MCF 10A (cell line): ENCODE results near the gene DOK6. TPM values are rescaled to one million over a fixed set of nuclear protein-coding genes. Genes with fewer than 3 reads are reported as not detected.
"Not testable (repeated sequence)": the region's sequence is repeated elsewhere in the genome, so short reads cannot be mapped to it uniquely, and the experiment has no call there.

ENCODE experiments used
- BruUV-seq: library from RNA; stranded (reverse); fragments of 400-500 nt; replicated peaks from 2 replicates; lab custom pipeline; 2021; lab: Mats Ljungman, UMichigan
- CTCF ChIA-PET: fragments of 300-600 bp; sonication (Branson Sonifier 250); formaldehyde crosslinking; extraction: SDS; loops from one replicate; lab custom pipeline; 2021; ENCODE audit warnings: antibody characterized with exemption, inconsistent platforms; lab: Yijun Ruan, JAX
- POLR2A ChIA-PET: fragments of 300-600, 350-650 bp; sonication (Branson Sonifier 250); formaldehyde crosslinking; extraction: SDS; loops from one replicate; lab custom pipeline; 2020; ENCODE audit warnings: antibody characterized with exemption, inconsistent platforms; lab: Yijun Ruan, JAX
- DNase-seq: peaks from one replicate; pipeline ENCODE4 v3.0.0-alpha.2; 2018; ENCODE audit not compliant: unreplicated experiment
- H3K27ac Mint-ChIP-seq: one replicate; pipeline ENCODE4 v1.8.0; 2022; ENCODE audit warnings: mild to moderate bottlenecking, low read depth, mixed read lengths; ENCODE audit not compliant: unreplicated experiment
- H3K27me3 Mint-ChIP-seq: one replicate; pipeline ENCODE4 v1.8.0; 2022; ENCODE audit warnings: mixed read lengths; ENCODE audit not compliant: insufficient read depth, unreplicated experiment
- H3K36me3 Mint-ChIP-seq: one replicate; pipeline ENCODE4 v1.8.0; 2022; ENCODE audit warnings: mild to moderate bottlenecking, moderate library complexity, mixed read lengths; ENCODE audit not compliant: insufficient read depth, unreplicated experiment
- H3K4me1 Mint-ChIP-seq: one replicate; pipeline ENCODE4 v1.8.0; 2022; ENCODE audit warnings: mixed read lengths; ENCODE audit not compliant: insufficient read depth, unreplicated experiment
- H3K4me3 Mint-ChIP-seq: one replicate; pipeline ENCODE4 v1.8.0; 2022; ENCODE audit warnings: mild to moderate bottlenecking, moderate library complexity, mixed read lengths; ENCODE audit not compliant: unreplicated experiment
- H3K9me3 Mint-ChIP-seq: one replicate; pipeline ENCODE4 v1.8.0; 2022; ENCODE audit warnings: mixed read lengths; ENCODE audit not compliant: unreplicated experiment
- intact Hi-C: fragments of 100-400 bp; cut with micrococcal nuclease; formaldehyde crosslinking; loops from 2 replicates; pipeline ENCODE4 v1.14.1; 2022
- total RNA-seq: library from RNA; stranded (reverse); gene quantifications from 2 replicates; pipeline ENCODE4 v1.2.3, GENCODE V29; 2022
- TF ChIP-seq, protein P1 (sequence below): fragments of 200-600 bp; IDR thresholded peaks from one replicate; pipeline ENCODE4 v1.8.0; 2022; ENCODE audit warnings: antibody characterized with exemption, mild to moderate bottlenecking; ENCODE audit not compliant: unreplicated experiment

DOK6 gene
- total RNA-seq, 1 experiment from 2014 or later = not detected

DNA sequence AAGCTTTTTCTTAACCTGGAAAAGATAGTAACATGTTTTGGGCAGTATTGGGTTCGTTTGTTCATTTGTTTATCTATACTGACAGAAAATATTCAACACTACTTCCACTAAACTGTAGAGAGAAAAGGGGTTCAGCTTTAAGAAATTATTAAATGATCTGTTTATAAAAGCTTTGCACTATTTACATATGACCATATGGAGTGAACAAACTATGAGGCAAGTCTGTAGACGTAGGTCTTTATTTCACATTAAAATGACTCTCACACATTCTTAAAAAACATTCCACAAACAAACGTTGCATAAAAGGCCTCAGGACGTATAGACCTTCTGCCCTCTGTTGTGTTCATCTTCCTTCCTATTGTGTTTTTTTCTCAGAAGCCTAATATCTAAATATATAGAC, 452.4 kb downstream of the DOK6 start:
- ChIA-PET POLR2A (no interaction called here), CTCF (interaction anchor here (0.6 kb wide), 1 partner anchor 13 kb away, joined by 3 read pairs; no protein-coding TSS in a partner anchor)
- BruUV-seq = no TSS peak

GRCh38 chr18:69854455-69854854, 453.8 kb downstream of the DOK6 start:
- intact Hi-C loops = no loop called here
- Mint-ChIP-seq H3K4me3 (no peak overlapping the region), H3K27me3 (no peaks in the 10 kb centered on the region), H3K4me1 (no peaks in the 10 kb centered on the region), H3K9me3 (no peaks in the 10 kb centered on the region), H3K27ac (no peak overlapping the region), H3K36me3 (no peaks in the 10 kb centered on the region)
- BruUV-seq = no TSS peak
- POLR2A ChIA-PET = no interaction called here
- CTCF ChIA-PET = no interaction called here
- DNase-seq = no peak
- TF ChIP-seq, protein P1, sequence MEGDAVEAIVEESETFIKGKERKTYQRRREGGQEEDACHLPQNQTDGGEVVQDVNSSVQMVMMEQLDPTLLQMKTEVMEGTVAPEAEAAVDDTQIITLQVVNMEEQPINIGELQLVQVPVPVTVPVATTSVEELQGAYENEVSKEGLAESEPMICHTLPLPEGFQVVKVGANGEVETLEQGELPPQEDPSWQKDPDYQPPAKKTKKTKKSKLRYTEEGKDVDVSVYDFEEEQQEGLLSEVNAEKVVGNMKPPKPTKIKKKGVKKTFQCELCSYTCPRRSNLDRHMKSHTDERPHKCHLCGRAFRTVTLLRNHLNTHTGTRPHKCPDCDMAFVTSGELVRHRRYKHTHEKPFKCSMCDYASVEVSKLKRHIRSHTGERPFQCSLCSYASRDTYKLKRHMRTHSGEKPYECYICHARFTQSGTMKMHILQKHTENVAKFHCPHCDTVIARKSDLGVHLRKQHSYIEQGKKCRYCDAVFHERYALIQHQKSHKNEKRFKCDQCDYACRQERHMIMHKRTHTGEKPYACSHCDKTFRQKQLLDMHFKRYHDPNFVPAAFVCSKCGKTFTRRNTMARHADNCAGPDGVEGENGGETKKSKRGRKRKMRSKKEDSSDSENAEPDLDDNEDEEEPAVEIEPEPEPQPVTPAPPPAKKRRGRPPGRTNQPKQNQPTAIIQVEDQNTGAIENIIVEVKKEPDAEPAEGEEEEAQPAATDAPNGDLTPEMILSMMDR = no peak

More for the DNA sequence above, 452.4 kb downstream of the DOK6 start:
- DNase-seq = no peak
- H3K4me1 Mint-ChIP-seq = no peaks in the 10 kb centered on the region
- H3K27ac Mint-ChIP-seq = no peak overlapping the region
- TF ChIP-seq, protein P1 = no peak
- no peaks in the 10 kb centered on the region for H3K36me3 Mint-ChIP-seq
- no peaks in the 10 kb centered on the region for H3K27me3 Mint-ChIP-seq
- H3K9me3 Mint-ChIP-seq = no peaks in the 10 kb centered on the region
- intact Hi-C loops = no loop called here
- H3K4me3 Mint-ChIP-seq = no peak overlapping the region

- no peaks in the 10 kb centered on the region for H3K4me1 Mint-ChIP-seq
- no peak for DNase-seq
- TF ChIP-seq, protein P1 = no peak
- BruUV-seq = no TSS peak
- intact Hi-C loops = no loop called here
- H3K27me3 Mint-ChIP-seq = no peaks in the 10 kb centered on the region
- POLR2A ChIA-PET = no interaction called here
- no peak overlapping the region for H3K4me3 Mint-ChIP-seq
- no peak overlapping the region for H3K27ac Mint-ChIP-seq
- no peaks in the 10 kb centered on the region for H3K36me3 Mint-ChIP-seq
- no peaks in the 10 kb centered on the region for H3K9me3 Mint-ChIP-seq
- CTCF ChIA-PET = interaction anchor here (0.7 to 1.1 kb wide), 2 partner anchors 46 to 145 kb away, joined by 3 read pairs; no protein-coding TSS in a partner anchor
These were observed 458.2 kb downstream of the DOK6 start for GRCh38 chr18:69858897-69859296.

DNA sequence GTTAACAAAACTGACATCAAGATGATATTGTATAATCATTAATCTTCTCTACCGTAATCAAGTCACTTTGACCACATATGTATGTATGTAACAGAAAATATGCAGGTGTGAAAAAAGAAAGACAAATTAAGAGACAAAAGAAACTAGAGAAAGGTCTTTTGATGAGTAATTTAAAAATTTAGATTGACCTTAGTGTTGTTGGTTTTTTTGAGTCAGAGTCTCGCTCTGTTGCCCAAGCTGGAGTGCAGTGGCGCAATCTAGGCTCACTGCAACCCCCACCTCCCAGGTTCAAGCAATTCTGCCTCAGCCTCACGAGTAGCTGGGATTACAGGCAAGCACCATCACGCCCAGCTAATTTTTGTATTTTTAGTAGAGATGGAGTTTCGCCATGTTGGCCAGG, 464.1 kb downstream of the DOK6 start:
- H3K27me3 Mint-ChIP-seq, H3K9me3 Mint-ChIP-seq, H3K4me3 Mint-ChIP-seq, CTCF ChIA-PET, H3K27ac Mint-ChIP-seq, DNase-seq, BruUV-seq, H3K36me3 Mint-ChIP-seq, H3K4me1 Mint-ChIP-seq, POLR2A ChIA-PET, intact Hi-C loops: not testable (repeated sequence)

DNA sequence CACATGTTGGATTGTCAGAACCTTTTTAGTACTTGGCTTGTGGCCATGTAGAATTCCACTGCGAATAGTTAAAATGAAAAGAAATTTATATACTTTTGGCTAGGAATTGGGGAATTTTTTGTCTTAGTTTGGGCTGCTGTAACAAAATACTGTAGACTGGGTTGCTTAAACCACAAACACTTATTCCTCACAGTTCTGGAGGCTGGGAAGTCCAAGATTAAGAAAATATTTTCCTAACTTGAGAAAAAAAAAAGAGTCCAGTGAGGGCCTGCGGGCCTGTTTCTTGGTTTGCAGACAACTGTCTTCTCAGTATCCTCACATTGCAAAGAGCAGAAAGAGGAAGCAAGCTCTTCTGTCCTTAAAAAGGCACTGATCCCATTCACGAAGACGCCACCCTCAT, 465.1 kb downstream of the DOK6 start:
- H3K4me1 Mint-ChIP-seq = no peaks in the 10 kb centered on the region
- no peak for DNase-seq
- no peak overlapping the region for H3K27ac Mint-ChIP-seq
- no TSS peak for BruUV-seq
- TF ChIP-seq, protein P1 = no peak
- POLR2A ChIA-PET = no interaction called here
- intact Hi-C loops = no loop called here
- H3K27me3 Mint-ChIP-seq = no peaks in the 10 kb centered on the region
- H3K4me3 Mint-ChIP-seq = no peak overlapping the region
- H3K36me3 Mint-ChIP-seq = no peaks in the 10 kb centered on the region
- H3K9me3 Mint-ChIP-seq = no peaks in the 10 kb centered on the region
- CTCF ChIA-PET = no interaction called here
